NCI-H526 treated with DMSO at 0.1 percent for 48 hours (cell line): Measurements from ENCODE around the gene ATP4B.
"Not testable (repeated sequence)": the region's sequence is repeated elsewhere in the genome, so short reads cannot be mapped to it uniquely, and the experiment has no call there.

Experiments
- DNase-seq: peaks from one replicate; lab custom pipeline; 2025; lab: John Stamatoyannopoulos, UW

Gene ATP4B

GRCh38 chr13:113625965-113626721 is 31.9 kb downstream of the ATP4B start:
- no peak for DNase-seq

DNA sequence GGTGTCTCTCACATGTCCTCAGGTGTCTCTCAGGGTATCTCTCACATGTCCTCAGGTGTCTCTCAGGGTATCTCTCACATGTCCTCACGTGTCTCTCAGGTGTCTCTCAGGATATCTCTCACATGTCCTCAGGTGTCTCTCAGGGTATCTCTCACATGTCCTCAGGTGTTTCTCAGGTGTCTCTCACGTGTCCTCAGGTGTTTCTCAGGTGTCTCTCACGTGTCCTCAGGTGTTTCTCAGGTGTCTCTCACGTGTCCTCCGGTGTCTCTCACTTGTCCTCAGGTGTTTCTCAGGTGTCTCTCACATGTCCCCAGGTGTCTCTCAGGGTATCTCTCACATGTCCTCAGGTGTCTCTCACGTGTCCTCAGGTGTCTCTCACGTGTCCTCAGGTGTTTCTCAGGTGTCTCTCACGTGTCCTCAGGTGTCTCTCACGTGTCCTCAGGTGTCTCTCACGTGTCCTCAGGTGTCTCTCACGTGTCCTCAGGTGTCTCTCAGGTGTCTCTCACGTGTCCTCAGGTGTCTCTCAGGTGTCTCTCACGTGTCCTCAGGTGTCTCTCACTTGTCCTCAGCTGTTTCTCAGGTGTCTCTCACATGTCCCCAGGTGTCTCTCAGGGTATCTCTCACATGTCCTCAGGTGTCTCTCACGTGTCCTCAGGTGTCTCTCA is 33.2 kb downstream of the ATP4B start:
- not testable (repeated sequence) for DNase-seq

DNA sequence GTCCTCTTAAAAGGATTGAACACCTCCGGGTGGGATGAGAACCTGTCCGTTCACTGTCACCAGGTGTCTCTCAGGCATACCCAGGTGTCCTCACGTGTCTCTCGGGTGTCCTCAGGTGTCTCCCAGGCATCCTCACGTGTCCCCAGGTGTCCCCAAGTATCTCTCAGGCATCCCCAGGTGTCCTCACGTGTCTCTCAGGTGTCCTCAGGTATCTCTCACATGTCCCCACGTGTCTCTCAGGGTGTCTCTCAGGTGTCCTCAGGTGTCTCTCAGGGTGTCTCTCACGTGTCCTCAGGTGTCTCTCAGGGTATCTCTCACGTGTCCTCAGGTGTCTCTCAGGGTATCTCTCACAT is 33.8 kb downstream of the ATP4B start:
- no peak for DNase-seq

GRCh38 chr13:113623491-113624234 is 34.3 kb downstream of the ATP4B start:
- no peak for DNase-seq

DNA sequence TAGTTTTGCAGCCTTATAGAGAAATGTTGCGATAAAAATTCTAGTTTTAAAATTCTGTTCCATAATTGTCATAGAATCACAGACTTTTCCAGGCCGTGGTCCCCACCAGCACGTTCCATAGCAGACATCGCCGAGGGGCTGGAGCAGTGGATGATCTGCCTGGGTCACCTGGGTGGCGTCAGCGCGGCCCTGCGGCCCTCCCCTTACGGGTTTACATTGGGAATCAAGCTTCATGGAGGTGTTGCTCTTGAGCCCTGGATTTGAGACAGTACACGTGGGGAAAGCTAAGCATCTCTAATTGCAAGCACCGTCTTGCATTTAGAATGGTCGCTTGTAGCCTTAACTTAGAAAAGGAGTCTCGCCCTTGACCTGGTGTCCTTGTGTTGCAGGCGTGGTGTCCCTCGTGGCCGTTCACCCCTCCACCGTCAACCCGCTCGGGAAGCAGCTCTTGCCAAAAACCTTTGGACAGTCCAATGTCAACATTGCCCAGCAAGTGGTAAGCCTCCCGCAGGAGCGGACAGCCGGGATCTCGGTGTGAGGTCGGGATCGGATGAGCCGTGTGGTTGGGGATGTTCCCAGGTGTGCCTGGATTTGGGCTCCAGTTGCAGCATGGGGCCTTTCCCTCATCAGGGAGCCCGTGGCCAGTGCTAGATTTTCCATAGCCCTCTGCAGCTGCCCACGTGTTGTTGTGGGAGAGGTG is 35.1 kb downstream of the ATP4B start:
- DNase-seq: no peak

DNA sequence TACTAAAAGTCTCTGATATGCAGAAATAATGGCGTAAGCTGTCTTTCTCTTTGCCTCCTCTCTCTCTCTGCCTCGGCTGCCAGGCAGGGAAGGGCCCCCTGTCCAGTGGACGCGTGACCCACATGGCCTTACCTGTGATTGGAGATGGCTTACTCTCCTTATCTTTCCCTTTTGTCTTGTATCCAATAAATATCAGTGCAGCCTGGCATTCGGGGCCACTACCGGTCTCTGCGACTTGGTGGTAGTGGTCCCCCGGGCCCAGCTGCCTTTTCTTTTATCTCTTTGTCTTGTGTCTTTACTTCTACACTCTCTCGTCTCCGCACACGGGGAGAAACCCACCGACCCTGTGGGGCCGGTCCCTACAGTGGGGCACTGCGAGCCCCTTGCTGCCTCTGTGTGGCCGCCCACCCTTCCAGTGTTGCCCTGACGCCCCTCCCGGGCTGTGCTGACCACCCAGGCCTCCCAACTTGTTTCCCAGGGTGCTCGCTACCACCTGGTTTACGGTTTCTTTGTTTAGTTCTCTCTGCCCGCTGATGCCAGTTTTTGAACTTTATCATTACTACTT is 35.9 kb downstream of the ATP4B start:
- DNase-seq: not testable (repeated sequence)

DNA sequence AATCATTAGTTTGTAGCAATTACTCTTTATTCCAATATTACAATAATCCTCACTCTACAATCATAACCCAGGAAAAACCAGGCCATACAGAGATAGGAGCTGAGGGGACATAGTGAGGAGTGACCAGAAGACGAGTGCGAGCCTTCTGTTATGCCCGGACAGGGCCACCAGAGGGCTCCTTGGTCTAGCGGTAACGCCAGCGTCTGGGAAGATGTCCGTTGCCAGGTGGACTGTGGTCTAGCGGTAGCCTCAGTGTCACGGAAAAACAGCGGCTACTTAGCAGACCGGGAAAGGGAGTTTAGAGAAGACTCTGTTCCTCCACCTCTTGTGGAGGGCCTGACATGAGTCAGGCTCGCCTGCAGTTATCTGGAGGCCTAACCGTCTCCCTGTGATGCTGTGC is 36.5 kb downstream of the ATP4B start:
- not testable (repeated sequence) for DNase-seq

GRCh38 chr13:113621046-113621445 is 37.0 kb downstream of the ATP4B start:
- DNase-seq: no peak

- DNase-seq: no peak
Observed at GRCh38 chr13:113620036-113620796, 37.8 kb downstream of the ATP4B start.

- no peak for DNase-seq
Observed at GRCh38 chr13:113618455-113618854, 39.5 kb downstream of the ATP4B start.

GRCh38 chr13:113617961-113618360 is 40.0 kb downstream of the ATP4B start:
- no peak for DNase-seq

DNA sequence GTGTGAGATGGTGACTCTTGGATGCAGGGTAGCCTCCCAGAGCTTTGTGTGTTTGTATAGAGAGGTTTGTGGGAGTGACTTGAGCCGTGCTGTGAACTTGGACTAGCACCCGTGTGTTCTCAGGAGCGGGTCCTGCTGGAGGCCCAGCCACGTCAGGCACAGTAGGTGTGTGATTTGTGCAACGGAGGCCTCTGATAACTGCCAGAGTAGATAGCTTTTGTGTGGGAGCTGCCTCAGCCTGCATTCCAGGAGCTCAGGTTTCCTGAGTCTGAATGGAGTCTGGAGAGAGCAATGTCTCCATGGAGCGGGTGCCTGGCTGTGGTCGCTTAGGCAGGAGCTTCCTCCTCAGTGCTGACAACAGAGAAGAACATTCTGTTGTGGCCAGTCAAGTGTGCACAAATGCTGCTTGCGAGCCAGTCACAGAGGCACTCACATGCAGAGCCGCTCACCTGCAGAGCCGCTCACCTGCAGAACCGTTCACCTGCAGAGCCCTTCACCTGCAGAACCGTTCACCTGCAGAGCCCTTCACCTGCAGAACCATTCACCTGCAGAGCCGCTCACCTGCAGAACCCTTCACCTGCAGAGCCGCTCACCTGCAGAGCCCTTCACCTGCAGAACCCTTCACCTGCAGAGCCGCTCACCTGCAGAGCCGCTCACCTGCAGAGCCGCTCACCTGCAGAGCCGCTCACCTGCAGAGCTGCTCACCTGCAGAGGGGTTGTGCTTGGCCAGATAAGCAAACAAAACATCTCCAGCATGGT is 40.8 kb downstream of the ATP4B start:
- no peak for DNase-seq

DNA sequence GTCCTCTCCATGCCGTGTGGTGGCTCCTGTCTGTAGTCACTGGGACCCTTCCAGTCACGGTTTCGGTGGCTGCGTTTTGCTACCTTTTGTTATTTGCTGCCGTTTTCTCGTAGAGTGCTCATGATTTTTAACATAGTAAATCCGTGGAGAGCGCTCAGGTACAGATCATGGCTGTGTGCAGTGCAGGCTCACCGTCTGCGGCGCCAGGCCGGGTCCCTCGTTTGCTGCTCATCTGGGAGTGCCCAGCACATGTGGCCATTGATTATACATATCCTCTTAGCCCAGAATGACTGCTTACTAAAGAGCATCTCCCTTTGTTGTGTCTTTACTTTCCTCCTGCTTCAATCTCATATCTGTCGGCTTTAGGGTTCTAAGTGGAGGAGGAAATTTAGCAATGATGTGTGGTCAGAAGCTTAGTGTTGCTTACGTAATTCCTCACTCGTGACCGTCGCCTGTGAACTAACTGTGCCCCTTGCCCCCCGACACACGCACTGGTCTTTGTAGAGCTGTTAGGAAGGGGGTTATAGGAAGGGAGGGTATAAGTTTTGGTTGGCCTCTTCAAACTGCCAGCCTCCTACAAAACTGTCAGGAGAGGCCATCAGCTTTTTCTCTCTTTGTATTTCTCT is 41.6 kb downstream of the ATP4B start:
- DNase-seq: no peak

DNA sequence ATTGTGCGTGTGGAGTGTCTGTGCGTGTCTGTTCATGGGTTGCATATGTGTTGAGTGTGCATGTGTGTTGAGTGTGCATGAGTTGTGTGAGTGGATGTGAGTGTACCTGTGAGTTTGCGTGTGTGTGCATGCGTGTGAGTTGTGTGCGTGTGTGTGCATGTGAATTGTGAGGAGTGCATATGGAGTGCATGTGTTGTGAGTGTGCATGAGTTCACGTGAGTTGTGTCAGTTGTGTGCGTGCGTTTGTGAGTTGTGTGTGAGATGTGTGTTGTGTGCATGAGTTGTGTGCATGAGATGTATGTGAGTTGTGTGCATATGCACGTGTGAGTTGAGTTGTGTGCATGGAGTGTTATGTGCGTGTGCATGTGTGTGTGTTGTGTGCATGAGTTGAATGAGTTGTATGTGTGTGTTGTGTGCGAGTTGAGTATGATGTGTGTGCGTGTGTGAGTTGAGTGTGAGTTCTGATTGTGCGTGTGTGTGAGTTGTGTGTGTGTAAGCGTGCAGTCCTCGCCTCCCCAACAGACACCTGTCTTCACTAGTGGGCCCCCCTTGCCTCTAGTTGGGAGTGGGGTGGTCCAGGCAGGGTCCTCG is 44.1 kb downstream of the ATP4B start:
- no peak for DNase-seq

DNA sequence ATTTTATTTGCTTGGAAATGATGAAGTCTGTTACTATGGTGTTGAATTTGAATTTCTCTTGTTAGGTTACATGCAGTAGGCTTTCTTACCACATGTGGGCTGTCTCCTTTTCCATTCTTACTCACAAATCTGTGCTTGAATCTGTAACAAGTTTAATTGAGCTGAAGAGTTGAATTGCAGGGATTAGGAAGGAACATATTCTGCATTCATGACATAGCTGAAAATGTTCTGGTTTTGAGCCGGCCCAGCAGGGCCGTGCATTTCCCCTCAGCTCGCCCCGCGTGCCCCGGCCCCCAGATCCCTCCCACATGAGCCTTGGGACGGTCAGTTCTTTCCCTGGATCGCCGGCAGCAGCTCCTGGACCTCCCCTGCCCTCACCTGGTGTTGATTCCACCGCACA is 45.4 kb downstream of the ATP4B start:
- no peak for DNase-seq

DNA sequence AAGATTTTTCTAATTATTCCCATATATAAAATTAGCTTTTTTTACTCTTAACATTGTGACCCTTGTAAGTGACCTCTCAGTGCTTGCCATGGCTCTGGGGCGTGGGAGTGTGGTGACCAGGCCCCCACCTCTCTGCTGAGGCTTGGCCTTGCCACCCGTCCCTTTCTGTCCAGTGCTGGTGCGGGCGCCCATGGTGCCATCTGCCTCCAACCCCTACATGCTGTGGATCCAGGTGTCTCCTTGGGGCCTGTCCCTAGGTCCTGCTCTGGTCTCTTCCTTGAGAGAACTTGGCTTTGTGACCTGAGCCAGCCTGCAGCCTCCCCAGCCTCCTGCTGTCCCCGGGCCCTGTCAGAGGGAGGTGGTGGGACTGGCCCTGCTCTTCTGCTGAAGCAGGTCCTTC is 46.0 kb downstream of the ATP4B start:
- no peak for DNase-seq

DNA sequence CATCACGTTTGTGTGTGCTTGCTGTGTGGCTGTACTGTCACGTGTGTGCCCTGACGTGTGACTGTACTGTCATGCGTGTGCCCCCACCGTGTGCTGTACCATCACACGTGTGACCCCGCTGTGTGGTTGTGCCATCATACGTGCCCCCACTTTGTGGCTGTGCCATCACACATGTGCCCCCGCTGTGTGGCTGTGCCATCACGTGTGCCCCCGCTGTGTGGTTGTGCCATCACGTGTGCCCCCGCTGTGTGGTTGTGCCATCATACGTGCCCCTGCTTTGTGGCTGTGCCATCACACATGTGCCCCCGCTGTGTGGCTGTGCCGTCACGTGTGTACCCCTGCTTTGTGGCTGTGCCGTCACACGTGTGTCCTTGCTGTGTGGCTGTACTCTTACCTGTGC is 47.7 kb downstream of the ATP4B start:
- DNase-seq: no peak

- no peak for DNase-seq
Observed at GRCh38 chr13:113609616-113610015, 48.4 kb downstream of the ATP4B start.

DNA sequence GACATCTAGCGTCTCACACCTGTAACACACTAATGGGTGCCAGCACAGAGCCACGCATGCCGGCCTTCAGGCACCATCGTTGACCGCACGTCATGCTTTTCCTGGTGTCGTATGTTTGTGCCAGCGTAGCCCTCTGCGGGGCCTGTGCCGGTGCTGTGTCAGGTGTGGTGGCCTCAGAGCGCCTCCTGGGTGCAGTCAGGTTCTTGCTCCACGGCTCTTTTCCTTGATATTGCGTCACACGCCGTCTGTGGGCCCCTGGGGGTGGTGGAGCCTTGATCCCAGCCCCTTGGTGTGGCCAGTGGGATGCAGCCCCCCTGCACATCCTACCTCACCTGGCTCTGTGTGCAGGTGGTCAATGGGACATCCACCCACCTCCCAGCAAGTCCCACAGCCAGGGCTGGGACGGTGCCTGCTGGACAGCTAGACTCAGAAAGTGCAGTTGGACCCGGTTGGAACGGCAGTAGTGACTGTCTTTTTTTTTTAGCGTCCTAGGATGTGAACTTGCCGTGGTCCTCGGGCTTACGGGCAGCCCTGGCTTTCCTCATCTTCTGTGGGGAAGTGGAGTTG is 48.9 kb downstream of the ATP4B start:
- no peak for DNase-seq
